ENCODE data around the gene DLX5.

The DLX5 gene

DNA sequence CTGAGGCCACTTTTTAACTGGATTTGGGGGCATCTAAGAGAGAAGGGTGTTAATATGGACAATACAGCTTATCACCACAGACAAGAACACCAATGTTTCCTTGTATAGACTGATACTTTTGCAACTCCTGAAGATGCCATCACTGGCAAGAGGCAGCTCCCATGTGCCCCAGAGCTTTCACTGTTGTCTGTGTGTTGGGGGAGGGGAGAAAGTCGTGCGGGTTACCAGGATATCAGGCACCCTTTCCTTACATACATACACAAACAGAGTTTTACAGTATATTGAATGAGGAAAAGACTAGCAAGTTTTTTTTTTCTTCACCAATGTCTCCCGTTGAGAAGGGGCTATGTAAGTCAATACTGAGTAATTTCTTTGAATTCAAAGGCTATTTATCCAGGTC lies 23.4 kb downstream of the DLX5 start:
- DNase-seq (ENCODE audit: low spot score): no peak
- H3K27ac ChIP-seq: no peak overlapping the region
- TF ChIP-seq, protein P1, sequence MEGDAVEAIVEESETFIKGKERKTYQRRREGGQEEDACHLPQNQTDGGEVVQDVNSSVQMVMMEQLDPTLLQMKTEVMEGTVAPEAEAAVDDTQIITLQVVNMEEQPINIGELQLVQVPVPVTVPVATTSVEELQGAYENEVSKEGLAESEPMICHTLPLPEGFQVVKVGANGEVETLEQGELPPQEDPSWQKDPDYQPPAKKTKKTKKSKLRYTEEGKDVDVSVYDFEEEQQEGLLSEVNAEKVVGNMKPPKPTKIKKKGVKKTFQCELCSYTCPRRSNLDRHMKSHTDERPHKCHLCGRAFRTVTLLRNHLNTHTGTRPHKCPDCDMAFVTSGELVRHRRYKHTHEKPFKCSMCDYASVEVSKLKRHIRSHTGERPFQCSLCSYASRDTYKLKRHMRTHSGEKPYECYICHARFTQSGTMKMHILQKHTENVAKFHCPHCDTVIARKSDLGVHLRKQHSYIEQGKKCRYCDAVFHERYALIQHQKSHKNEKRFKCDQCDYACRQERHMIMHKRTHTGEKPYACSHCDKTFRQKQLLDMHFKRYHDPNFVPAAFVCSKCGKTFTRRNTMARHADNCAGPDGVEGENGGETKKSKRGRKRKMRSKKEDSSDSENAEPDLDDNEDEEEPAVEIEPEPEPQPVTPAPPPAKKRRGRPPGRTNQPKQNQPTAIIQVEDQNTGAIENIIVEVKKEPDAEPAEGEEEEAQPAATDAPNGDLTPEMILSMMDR (conservative IDR thresholded peaks at IDR 0.05; ENCODE audit: low read depth): no peak
- POLR2A ChIA-PET (ENCODE audit: low non-redundant PET): no interaction called here
- CTCF ChIA-PET: interaction anchor here (1.0 kb wide), 1 partner anchor 11 kb away, joined by 3 read pairs; no protein-coding TSS in a partner anchor

DNA sequence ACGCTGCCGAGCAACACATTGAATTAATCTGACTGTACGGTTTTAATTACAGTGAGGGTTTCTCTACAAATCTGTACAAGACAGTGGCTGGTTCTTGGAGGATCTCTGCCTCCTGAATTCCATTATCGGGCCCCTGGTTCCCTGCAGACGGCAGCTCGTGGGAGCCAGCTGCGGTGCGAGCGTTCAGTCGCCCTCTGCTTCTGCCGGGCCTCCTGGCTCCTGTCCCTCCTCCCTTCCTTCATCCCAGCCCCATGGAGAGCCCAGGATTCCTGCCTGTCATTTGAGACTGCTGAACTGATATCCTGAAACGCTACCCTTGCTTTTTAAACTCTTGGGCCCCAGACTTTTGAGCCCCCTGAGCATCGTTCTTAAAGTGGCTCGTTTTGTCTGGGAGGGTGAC lies 25.9 kb downstream of the DLX5 start:
- no peak overlapping the region for H3K27ac ChIP-seq
- TF ChIP-seq, protein P1 (conservative IDR thresholded peaks at IDR 0.05; ENCODE audit: low read depth): no peak
- POLR2A ChIA-PET (ENCODE audit: low non-redundant PET): no interaction called here
- CTCF ChIA-PET: no interaction called here
- no peak for DNase-seq (ENCODE audit: low spot score)

DNA sequence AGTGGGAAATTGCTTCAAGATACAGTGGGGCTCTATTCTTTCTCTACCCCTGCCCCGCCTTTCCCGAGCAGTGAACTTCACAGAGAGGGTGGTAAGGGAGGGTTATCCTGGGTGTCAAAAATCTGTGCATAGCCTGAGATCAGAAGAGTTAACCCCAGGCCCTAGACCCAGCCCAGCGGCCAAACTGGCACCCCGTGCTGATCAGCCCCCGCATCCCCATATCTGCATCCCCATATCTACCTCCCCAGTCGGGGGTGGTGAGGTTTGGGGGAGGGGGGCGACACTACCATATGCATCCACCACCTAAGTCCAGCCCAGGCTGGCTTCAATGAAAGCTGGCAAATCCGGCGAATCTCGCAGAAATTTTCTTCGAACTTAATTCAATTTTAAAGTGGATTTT lies 26.3 kb downstream of the DLX5 start:
- DNase-seq (ENCODE audit: low spot score): no peak
- POLR2A ChIA-PET (ENCODE audit: low non-redundant PET): no interaction called here
- H3K27ac ChIP-seq: no peak overlapping the region
- CTCF ChIA-PET: no interaction called here
- TF ChIP-seq, protein P1 (conservative IDR thresholded peaks at IDR 0.05; ENCODE audit: low read depth): no peak

DNA sequence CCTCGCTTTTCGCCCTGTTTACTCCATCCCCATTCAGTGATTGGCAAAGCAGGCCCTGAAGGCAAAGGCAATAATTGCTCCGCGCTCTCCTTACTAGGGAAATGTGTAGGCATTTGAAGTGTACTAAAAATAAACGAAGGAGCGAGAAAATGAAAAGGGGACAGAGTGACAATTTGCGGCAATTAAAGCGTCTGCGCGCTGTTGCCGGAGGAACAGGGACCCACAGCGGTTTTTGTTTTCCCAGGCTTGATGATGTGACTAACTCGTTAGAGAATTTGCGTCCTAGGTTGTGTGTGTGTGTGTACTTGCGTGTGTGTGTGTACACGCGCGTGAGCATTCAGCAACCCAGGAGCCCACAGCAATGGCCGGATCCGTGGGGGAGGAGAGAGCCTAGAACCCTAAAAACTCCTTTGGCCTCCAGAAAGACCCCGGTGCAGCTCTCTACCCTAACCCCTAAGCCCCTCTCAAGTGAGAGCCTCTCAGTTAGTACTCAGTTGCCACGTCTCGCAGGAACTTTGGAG lies 27.1 kb downstream of the DLX5 start:
- H3K27ac ChIP-seq: no peak overlapping the region
- ChIA-PET POLR2A (ENCODE audit: low non-redundant PET) (no interaction called here), CTCF (no interaction called here)
- TF ChIP-seq, protein P1 (conservative IDR thresholded peaks at IDR 0.05; ENCODE audit: low read depth): no peak
- no peak for DNase-seq (ENCODE audit: low spot score)

DNA sequence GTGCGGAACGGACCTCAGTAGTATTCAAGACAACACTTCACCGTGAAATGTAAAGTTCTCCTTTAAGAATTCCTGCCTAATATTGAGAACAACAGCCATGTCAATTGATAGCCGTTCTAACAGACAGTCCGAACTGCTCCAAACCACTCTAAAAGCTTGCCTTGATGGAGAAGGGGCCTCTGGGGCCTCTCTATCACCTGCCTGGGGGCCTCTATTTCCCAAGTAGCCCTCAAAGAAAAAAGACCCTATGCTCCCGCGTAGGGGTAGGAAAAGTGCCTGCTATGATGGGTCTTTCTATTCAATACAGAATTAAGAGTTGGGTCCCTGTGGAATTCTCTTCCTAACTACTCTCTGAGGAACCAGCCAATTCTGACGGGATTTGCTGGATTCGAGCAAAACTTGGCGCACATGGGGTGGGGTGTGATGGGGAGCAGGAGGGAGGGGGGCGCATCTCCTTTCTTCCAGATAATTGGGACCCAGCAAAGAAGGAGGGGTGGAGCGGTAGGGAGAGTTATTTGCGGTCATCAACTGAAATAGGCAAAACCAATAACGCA lies 27.6 kb downstream of the DLX5 start:
- ChIA-PET CTCF (interaction anchor here (0.6 kb wide), 1 partner anchor 1203 kb away, joined by 3 read pairs; no protein-coding TSS in a partner anchor), POLR2A (ENCODE audit: low non-redundant PET) (no interaction called here)
- TF ChIP-seq, protein P1 (conservative IDR thresholded peaks at IDR 0.05; ENCODE audit: low read depth): no peak
- H3K27ac ChIP-seq: no peak overlapping the region
- no peak for DNase-seq (ENCODE audit: low spot score)

DNA sequence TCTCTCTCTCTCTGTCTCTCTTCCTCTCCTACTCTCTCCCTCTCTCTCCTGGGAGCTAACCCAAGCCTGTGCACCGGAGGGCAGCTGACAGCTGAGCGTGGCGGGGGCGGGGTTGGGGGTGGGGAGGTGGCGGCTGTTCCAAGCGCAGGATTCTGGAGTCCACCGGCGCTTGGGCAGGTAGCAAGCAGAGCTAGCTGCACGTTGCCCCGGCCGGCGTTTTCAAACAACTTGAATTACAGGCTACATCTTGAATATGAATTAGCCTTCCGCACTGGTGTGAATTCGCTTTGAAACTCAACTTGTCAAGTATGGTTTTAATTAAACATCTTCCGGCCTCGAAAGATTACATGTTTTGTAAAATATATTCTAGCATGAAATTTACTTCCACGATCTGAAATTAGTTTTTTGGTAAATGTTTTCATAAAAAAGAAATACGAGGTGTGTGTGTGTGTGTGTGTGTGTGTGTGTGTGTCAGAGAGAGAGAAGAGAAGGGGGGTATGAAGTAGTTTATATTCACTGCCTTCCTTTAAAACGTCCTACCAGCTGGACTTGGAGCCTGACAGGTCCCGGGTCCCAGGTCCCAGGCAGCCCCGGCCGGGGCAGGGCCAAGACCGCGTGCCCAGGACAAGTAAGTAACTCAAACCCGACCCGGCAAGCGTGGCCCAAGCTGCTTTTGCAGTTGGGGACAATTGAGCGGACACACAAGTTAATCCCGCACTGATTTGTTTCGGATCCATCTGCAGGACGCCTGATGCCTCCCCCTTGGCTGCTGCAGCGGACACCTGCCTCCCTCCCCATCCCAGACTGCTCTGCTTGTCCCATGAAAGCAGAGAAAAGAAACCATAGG lies 28.3 kb downstream of the DLX5 start:
- TF ChIP-seq, protein P1 (conservative IDR thresholded peaks at IDR 0.05; ENCODE audit: low read depth): no peak
- no peak for DNase-seq (ENCODE audit: low spot score)
- CTCF ChIA-PET: interaction anchor here (0.6 kb wide), 1 partner anchor 1202 kb away, joined by 3 read pairs; no protein-coding TSS in a partner anchor

More for the DNA sequence above, 28.3 kb downstream of the DLX5 start:
- no peak overlapping the region for H3K27ac ChIP-seq
- POLR2A ChIA-PET (ENCODE audit: low non-redundant PET): no interaction called here

Measured in RWPE1 (cell line).